A375 (cell line): Measurements from ENCODE around the gene LGI1. TPM values are rescaled to one million over a fixed set of nuclear protein-coding genes. Genes with fewer than 3 reads are reported as not detected.

ENCODE experiments used
- total RNA-seq: library from RNA; depleted of rRNA; stranded (reverse); fragments of >200 nt; shearing (Covaris generic); gene quantifications from 2 replicates; pipeline ENCODE4 v1.2.3, GENCODE V29; 2014; rRNA removed

Gene LGI1
- not detected in 2 replicates for total RNA-seq

DNA sequence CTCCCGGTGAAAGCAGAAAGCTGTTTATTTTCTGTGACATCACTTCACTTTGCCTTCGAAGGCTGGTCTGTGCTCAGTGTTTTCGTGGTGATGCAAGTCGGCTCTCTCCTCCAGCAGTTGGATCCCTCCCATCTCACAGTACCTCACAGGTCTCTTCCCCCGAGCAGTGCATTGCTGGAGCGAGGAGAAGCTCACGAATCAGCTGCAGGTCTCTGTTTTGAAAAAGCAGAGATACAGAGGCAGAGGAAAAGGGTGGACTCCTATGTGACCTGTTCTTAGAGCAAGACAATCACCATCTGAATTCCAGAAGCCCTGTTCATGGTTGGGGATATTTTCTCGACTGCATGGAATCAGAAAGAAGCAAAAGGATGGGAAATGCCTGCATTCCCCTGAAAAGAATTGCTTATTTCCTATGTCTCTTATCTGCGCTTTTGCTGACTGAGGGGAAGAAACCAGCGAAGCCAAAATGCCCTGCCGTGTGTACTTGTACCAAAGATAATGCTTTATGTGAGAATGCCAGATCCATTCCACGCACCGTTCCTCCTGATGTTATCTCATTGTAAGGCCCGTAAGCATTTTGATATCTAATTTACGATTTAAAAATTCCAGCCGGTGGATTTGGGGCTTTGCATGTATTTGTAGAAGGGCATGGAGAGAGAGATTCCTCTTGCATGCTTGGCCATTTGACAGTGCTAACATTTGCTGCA is at the start of gene LGI1:
Gene LGI1, plus strand, starts transcription at position 136 of the 707 bp plus-strand sequence. Its CDS starts 209 bp downstream, at position 345.

Other genes with a start within 250 kb of the LGI1 start
- 0.08 TPM in 1 of 2 replicates, not detected in the other for gene FFAR4, start 191.3 kb upstream of the LGI1 start, total RNA-seq
- 0.82 and 1.0 TPM in 2 replicates for gene RBP4, start 156.7 kb upstream of the LGI1 start, total RNA-seq
- not detected in 2 replicates for gene PDE6C, start 145.4 kb upstream of the LGI1 start, total RNA-seq
- 7.9 and 8.8 TPM in 2 replicates for gene FRA10AC1, start 55.3 kb upstream of the LGI1 start, total RNA-seq
- gene SLC35G1, start 136.0 kb downstream of the LGI1 start, total RNA-seq: 5.8 and 7.0 TPM in 2 replicates
- gene PLCE1, start 236.0 kb downstream of the LGI1 start, total RNA-seq: 4.4 and 6.3 TPM in 2 replicates